Stimulated activated CD4-positive, alpha-beta T cell treated with anti-CD3 and anti-CD28 coated beads, Interleukin-4, amount 100 ng/mL, for 1 hour (primary cell): ENCODE data around the gene CASKIN2.
"Not testable (repeated sequence)": the region's sequence is repeated elsewhere in the genome, so short reads cannot be mapped to it uniquely, and the experiment has no call there.

ENCODE experiments used
- DNase-seq: peaks from one replicate; pipeline ENCODE4 v3.0.0-alpha.2; 2020

Gene CASKIN2

GRCh38 chr17:75544250-75544649, 28.9 kb upstream of the CASKIN2 start:
- DNase-seq, result no peak

GRCh38 chr17:75542728-75543336, 27.5 kb upstream of the CASKIN2 start:
- DNase-seq, result no peak

GRCh38 chr17:75542229-75542628, 26.9 kb upstream of the CASKIN2 start:
- DNase-seq, result no peak

- no peak for DNase-seq
Measured at GRCh38 chr17:75540923-75541503, 25.7 kb upstream of the CASKIN2 start.

- no peak for DNase-seq
Measured at GRCh38 chr17:75539967-75540729, 24.8 kb upstream of the CASKIN2 start.

GRCh38 chr17:75536366-75536765, 21.0 kb upstream of the CASKIN2 start:
- no peak for DNase-seq

GRCh38 chr17:75535871-75536270, 20.5 kb upstream of the CASKIN2 start:
- no peak for DNase-seq

DNA sequence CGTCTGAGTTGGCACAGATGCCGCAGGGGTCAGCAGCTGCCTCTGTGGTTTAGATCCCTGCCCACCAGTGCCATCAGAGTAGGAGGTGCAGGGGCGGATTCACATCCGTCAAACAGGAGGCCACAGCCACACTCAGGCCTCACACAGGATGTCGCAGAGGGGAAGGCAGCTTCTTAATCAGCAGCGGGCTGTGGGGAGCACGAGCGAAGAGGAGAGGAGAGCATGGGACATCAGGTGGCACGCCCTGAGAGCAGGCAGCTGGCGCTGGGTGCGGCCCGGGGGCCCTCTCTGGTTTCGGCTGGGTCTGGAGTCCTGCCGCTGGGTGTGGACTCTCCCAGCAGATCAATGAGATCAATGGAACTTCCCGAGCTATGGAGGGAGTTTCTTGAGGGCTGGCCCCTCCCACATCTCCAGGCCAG, 19.8 kb upstream of the CASKIN2 start:
- peak; percentile 47 for DNase-seq

GRCh38 chr17:75531721-75532072, 16.4 kb upstream of the CASKIN2 start:
- DNase-seq, result no peak

DNA sequence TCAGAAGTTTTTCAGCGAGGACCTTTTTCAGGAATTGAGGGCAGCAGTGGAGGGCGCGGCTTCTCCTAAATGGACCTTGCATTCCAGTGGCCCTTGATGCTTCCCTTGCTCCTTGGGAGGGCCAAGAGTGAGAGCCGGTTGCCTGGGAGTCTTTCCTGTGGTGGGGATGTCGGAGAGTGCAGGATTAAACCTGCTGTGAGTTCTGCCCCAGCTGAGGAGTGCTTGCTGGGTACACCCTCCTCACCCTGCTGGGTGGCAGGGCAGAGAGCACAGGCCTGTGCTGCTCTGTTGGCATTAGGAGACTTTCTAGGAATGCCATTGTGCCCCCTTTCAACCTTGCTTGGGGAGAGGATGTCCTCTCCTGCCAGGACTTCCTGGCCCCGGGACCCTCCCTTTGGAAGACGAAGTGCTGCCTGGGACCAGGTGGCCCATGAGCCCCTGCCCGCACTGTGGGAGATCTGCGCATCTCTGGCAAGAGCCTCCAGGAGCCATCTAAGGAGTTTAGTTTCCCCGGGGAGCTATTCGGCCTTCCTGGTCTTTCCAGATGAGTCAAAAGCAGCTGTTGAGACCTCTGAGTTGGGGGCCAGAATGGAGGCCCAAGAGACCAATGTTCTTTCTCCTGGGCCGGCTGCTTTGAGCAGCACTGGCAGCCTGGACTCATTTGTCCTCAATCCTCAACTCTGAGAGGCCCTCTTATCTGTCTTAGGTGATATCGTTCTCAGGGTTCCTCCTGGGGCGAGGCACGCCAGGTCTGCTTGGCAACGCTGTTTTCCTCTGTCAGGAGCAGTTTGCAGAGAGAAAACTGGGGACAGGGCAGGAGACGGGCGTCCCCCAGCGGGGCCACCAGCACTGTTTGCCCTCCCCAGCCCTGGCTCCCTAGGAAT, 15.7 kb upstream of the CASKIN2 start:
- DNase-seq, result no peak

GRCh38 chr17:75526555-75527270, 11.4 kb upstream of the CASKIN2 start:
- no peak for DNase-seq

GRCh38 chr17:75525806-75526554, 10.6 kb upstream of the CASKIN2 start:
- DNase-seq, result no peak

GRCh38 chr17:75524970-75525805, 9.9 kb upstream of the CASKIN2 start, which contains the start of gene LLGL2:
Gene LLGL2 (plus strand): TSS chr17:75525697. CDS start chr17:75543427, 17,730 bp downstream.
- peak; percentile 79 for DNase-seq

- no peak for DNase-seq
Measured at GRCh38 chr17:75524269-75524969, 9.1 kb upstream of the CASKIN2 start.

- no peak for DNase-seq
Measured at GRCh38 chr17:75523647-75524046, 8.3 kb upstream of the CASKIN2 start.

- DNase-seq, result no peak
Measured at GRCh38 chr17:75521951-75522727, 6.8 kb upstream of the CASKIN2 start.

DNA sequence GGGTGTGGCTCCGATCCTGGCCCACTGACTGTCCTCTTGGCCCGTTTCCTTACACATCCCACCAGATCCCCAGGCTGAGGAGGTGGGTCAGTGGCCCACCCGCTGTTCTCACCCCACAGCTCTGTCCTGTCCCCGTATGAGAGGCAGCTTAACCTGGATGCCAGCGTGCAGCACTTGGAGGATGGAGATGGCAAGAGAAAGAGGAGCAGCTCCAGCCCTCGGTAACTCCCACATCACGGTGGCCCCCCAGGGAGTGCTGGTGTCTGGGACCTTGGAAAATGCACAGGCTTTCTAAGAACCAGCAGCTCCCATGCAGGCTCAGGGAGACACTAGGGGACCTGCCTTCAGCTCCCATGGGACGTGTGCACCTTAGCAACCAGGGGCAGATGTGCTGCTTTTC, 6.0 kb upstream of the CASKIN2 start:
- DNase-seq, result no peak

- not testable (repeated sequence) for DNase-seq
Measured at GRCh38 chr17:75520413-75520812, 5.1 kb upstream of the CASKIN2 start.

- no peak for DNase-seq
Measured at GRCh38 chr17:75518983-75519537, 3.7 kb upstream of the CASKIN2 start.
